ENCODE measurements around the gene UBAC2.

The UBAC2 gene

GRCh38 chr13:99299256-99299919, 98.7 kb downstream of the UBAC2 start:
- Histone ChIP-seq H3K4me1 (ENCODE audit: control insufficient read depth, insufficient read depth, low read length) (no peaks in the 10 kb centered on the region), H3K9ac (ENCODE audit: low read length) (no peak overlapping the region), H3K4me3 (ENCODE audit: low read length) (no peak overlapping the region), H3K27me3 (replicated peaks; ENCODE audit: control insufficient read depth, insufficient read depth, low read length) (no peaks in the 10 kb centered on the region), H3K36me3 (ENCODE audit: control insufficient read depth, insufficient read depth, low read length, severe bottlenecking) (peaks cover 5% of the 10 kb centered on the region), H3K9me3 (ENCODE audit: control insufficient read depth, low read length) (no peaks in the 10 kb centered on the region)
- no peak for DNase-seq (ENCODE audit: low read depth)

- H3K4me3 ChIP-seq (ENCODE audit: low read length) = no peak overlapping the region
- no peak for DNase-seq (ENCODE audit: low read depth)
- no peaks in the 10 kb centered on the region for H3K27me3 ChIP-seq (replicated peaks; ENCODE audit: control insufficient read depth, insufficient read depth, low read length)
- H3K9me3 ChIP-seq (ENCODE audit: control insufficient read depth, low read length) = no peaks in the 10 kb centered on the region
- no peaks in the 10 kb centered on the region for H3K4me1 ChIP-seq (ENCODE audit: control insufficient read depth, insufficient read depth, low read length)
- no peak overlapping the region for H3K9ac ChIP-seq (ENCODE audit: low read length)
- H3K36me3 ChIP-seq (ENCODE audit: control insufficient read depth, insufficient read depth, low read length, severe bottlenecking) = peaks cover 5% of the 10 kb centered on the region
Observed at GRCh38 chr13:99299920-99300341, 99.3 kb downstream of the UBAC2 start.

- H3K36me3 ChIP-seq (ENCODE audit: control insufficient read depth, insufficient read depth, low read length, severe bottlenecking) = peaks cover 5% of the 10 kb centered on the region
- H3K27me3 ChIP-seq (replicated peaks; ENCODE audit: control insufficient read depth, insufficient read depth, low read length) = no peaks in the 10 kb centered on the region
- no peak overlapping the region for H3K9ac ChIP-seq (ENCODE audit: low read length)
- H3K4me1 ChIP-seq (ENCODE audit: control insufficient read depth, insufficient read depth, low read length) = no peaks in the 10 kb centered on the region
- H3K9me3 ChIP-seq (ENCODE audit: control insufficient read depth, low read length) = no peaks in the 10 kb centered on the region
- no peak overlapping the region for H3K4me3 ChIP-seq (ENCODE audit: low read length)
- no peak for DNase-seq (ENCODE audit: low read depth)
Observed at GRCh38 chr13:99301056-99301838, 100.6 kb downstream of the UBAC2 start.

GRCh38 chr13:99301913-99302636, 101.4 kb downstream of the UBAC2 start:
- Histone ChIP-seq H3K4me1 (ENCODE audit: control insufficient read depth, insufficient read depth, low read length) (peaks cover 3% of the 10 kb centered on the region), H3K9ac (ENCODE audit: low read length) (no peak overlapping the region), H3K9me3 (ENCODE audit: control insufficient read depth, low read length) (no peaks in the 10 kb centered on the region), H3K4me3 (ENCODE audit: low read length) (no peak overlapping the region), H3K27me3 (replicated peaks; ENCODE audit: control insufficient read depth, insufficient read depth, low read length) (no peaks in the 10 kb centered on the region), H3K36me3 (ENCODE audit: control insufficient read depth, insufficient read depth, low read length, severe bottlenecking) (peaks cover 5% of the 10 kb centered on the region)
- no peak for DNase-seq (ENCODE audit: low read depth)

- Histone ChIP-seq H3K4me3 (ENCODE audit: low read length) (no peak overlapping the region), H3K4me1 (ENCODE audit: control insufficient read depth, insufficient read depth, low read length) (peaks cover 11% of the 10 kb centered on the region), H3K36me3 (ENCODE audit: control insufficient read depth, insufficient read depth, low read length, severe bottlenecking) (peaks cover 5% of the 10 kb centered on the region), H3K9me3 (ENCODE audit: control insufficient read depth, low read length) (no peaks in the 10 kb centered on the region), H3K27me3 (replicated peaks; ENCODE audit: control insufficient read depth, insufficient read depth, low read length) (no peaks in the 10 kb centered on the region), H3K9ac (ENCODE audit: low read length) (no peak overlapping the region)
- DNase-seq (ENCODE audit: low read depth) = no peak
Observed at GRCh38 chr13:99302637-99303505, 102.2 kb downstream of the UBAC2 start.

GRCh38 chr13:99303863-99304521, 103.3 kb downstream of the UBAC2 start:
- H3K9ac ChIP-seq (ENCODE audit: low read length) = no peak overlapping the region
- no peaks in the 10 kb centered on the region for H3K27me3 ChIP-seq (replicated peaks; ENCODE audit: control insufficient read depth, insufficient read depth, low read length)
- peaks cover 5% of the 10 kb centered on the region for H3K36me3 ChIP-seq (ENCODE audit: control insufficient read depth, insufficient read depth, low read length, severe bottlenecking)
- H3K9me3 ChIP-seq (ENCODE audit: control insufficient read depth, low read length) = no peaks in the 10 kb centered on the region
- no peak for DNase-seq (ENCODE audit: low read depth)
- H3K4me1 ChIP-seq (ENCODE audit: control insufficient read depth, insufficient read depth, low read length) = peaks cover 20% of the 10 kb centered on the region
- no peak overlapping the region for H3K4me3 ChIP-seq (ENCODE audit: low read length)

- H3K9ac ChIP-seq (ENCODE audit: low read length) = no peak overlapping the region
- peaks cover 20% of the 10 kb centered on the region for H3K4me1 ChIP-seq (ENCODE audit: control insufficient read depth, insufficient read depth, low read length)
- peaks cover 5% of the 10 kb centered on the region for H3K36me3 ChIP-seq (ENCODE audit: control insufficient read depth, insufficient read depth, low read length, severe bottlenecking)
- no peaks in the 10 kb centered on the region for H3K27me3 ChIP-seq (replicated peaks; ENCODE audit: control insufficient read depth, insufficient read depth, low read length)
- no peak for DNase-seq (ENCODE audit: low read depth)
- no peaks in the 10 kb centered on the region for H3K9me3 ChIP-seq (ENCODE audit: control insufficient read depth, low read length)
- no peak overlapping the region for H3K4me3 ChIP-seq (ENCODE audit: low read length)
Observed at GRCh38 chr13:99304541-99304940, 103.9 kb downstream of the UBAC2 start.

- peaks cover 25% of the 10 kb centered on the region for H3K4me1 ChIP-seq (ENCODE audit: control insufficient read depth, insufficient read depth, low read length)
- H3K27me3 ChIP-seq (replicated peaks; ENCODE audit: control insufficient read depth, insufficient read depth, low read length) = no peaks in the 10 kb centered on the region
- DNase-seq (ENCODE audit: low read depth) = no peak
- H3K9me3 ChIP-seq (ENCODE audit: control insufficient read depth, low read length) = no peaks in the 10 kb centered on the region
- H3K4me3 ChIP-seq (ENCODE audit: low read length) = no peak overlapping the region
- peaks cover 5% of the 10 kb centered on the region for H3K36me3 ChIP-seq (ENCODE audit: control insufficient read depth, insufficient read depth, low read length, severe bottlenecking)
- H3K9ac ChIP-seq (ENCODE audit: low read length) = no peak overlapping the region
Observed at GRCh38 chr13:99305158-99305557, 104.5 kb downstream of the UBAC2 start.

- DNase-seq (ENCODE audit: low read depth) = no peak
- Histone ChIP-seq H3K9me3 (ENCODE audit: control insufficient read depth, low read length) (no peaks in the 10 kb centered on the region), H3K9ac (ENCODE audit: low read length) (no peak overlapping the region), H3K4me1 (ENCODE audit: control insufficient read depth, insufficient read depth, low read length) (peaks cover 29% of the 10 kb centered on the region), H3K36me3 (ENCODE audit: control insufficient read depth, insufficient read depth, low read length, severe bottlenecking) (peaks cover 5% of the 10 kb centered on the region), H3K4me3 (ENCODE audit: low read length) (no peak overlapping the region), H3K27me3 (replicated peaks; ENCODE audit: control insufficient read depth, insufficient read depth, low read length) (no peaks in the 10 kb centered on the region)
Observed at GRCh38 chr13:99305566-99305965, 104.9 kb downstream of the UBAC2 start.

- no peak within 1 kb of the TSS for H3K4me3 ChIP-seq (ENCODE audit: low read length)
- peaks cover 5% of the 10 kb centered on the region for H3K36me3 ChIP-seq (ENCODE audit: control insufficient read depth, insufficient read depth, low read length, severe bottlenecking)
- no peaks in the 10 kb centered on the region for H3K9me3 ChIP-seq (ENCODE audit: control insufficient read depth, low read length)
- H3K4me1 ChIP-seq (ENCODE audit: control insufficient read depth, insufficient read depth, low read length) = peaks cover 45% of the 10 kb centered on the region
- peak; percentile 35 for DNase-seq (ENCODE audit: low read depth)
- H3K27me3 ChIP-seq (replicated peaks; ENCODE audit: control insufficient read depth, insufficient read depth, low read length) = no peaks in the 10 kb centered on the region
- peak within 1 kb of the TSS; percentile 35 for H3K9ac ChIP-seq (ENCODE audit: low read length)
Observed at GRCh38 chr13:99307247-99307646, 106.6 kb downstream of the UBAC2 start, which contains the start of gene GPR183. Gene GPR183, minus strand, starts transcription at chr13:99307399. Its CDS starts 11,254 bp downstream, at chr13:99296145.

Measured in adipocyte (in vitro differentiated cells).